ENCODE data around the gene LRRC3C.

- TF ChIP-seq GATA3 (IDR thresholded peaks at IDR 0.05; ENCODE audit: low read depth, low read length): no peak
- TF ChIP-seq GATA2 (IDR thresholded peaks at IDR 0.05; ENCODE audit: low read depth, low read length): no peak
These were observed 3.5 kb upstream of the LRRC3C start for GRCh38 chr17:39923836-39924690.
